Upper lobe of left lung (tissue), 4 donors: Measurements from ENCODE around the gene APOA4.

ENCODE experiments used
- POLR2A ChIP-seq, 4 donors: fragments of 450-650 bp; IDR thresholded peaks; one replicate each; pipeline ENCODE4 v1.5.1; 2016 to 2017; ENCODE audit warnings: antibody characterized with exemption in 4 of 4, mild to moderate bottlenecking in 2 of 4
- TF ChIP-seq, protein P1 (sequence below), 6 experiments: fragments of 450-650 bp in 4 of 6; fragments of 200-600 bp in 2 of 6; sonication (generic) in 2 of 6; IDR thresholded peaks; one replicate each; pipeline ENCODE4 v1.5.1; 2016 to 2019; ENCODE audit warnings: antibody characterized with exemption in 6 of 6

DNA sequence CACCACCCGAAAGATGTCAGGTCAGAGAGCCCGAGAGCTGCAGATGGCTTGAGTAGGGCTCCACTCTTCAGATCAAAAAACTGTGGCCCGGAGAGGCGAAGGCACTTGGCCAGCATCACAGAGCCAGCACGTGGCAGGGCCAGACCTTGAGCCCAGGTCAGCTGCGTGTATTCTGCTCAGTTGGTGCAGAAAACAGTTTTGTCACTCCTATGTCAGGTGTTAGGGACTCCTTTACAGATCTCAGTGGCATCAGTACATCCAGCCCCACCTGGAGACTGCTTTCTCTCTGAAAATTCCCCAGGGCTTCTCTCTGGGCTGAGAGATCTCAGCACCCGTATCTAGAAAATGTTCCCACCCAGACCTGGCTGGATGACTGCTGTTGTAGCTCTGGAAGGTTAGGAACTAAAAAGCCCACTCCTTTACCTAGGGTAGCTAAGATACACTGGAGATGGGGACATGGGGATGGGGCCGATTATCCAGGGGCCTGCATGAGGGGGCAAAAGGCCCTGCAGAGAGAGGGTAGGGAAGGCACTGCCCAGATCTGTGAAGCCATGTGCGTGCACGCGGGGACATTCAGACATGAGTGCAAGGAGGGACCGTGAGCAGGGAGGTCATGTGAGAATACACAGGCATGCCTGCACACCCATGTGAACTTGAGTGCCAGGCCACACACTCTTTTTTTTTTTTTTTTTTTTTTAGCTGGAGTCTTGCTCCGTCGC, 10.9 kb upstream of the APOA4 start:
- TF ChIP-seq, protein P1, sequence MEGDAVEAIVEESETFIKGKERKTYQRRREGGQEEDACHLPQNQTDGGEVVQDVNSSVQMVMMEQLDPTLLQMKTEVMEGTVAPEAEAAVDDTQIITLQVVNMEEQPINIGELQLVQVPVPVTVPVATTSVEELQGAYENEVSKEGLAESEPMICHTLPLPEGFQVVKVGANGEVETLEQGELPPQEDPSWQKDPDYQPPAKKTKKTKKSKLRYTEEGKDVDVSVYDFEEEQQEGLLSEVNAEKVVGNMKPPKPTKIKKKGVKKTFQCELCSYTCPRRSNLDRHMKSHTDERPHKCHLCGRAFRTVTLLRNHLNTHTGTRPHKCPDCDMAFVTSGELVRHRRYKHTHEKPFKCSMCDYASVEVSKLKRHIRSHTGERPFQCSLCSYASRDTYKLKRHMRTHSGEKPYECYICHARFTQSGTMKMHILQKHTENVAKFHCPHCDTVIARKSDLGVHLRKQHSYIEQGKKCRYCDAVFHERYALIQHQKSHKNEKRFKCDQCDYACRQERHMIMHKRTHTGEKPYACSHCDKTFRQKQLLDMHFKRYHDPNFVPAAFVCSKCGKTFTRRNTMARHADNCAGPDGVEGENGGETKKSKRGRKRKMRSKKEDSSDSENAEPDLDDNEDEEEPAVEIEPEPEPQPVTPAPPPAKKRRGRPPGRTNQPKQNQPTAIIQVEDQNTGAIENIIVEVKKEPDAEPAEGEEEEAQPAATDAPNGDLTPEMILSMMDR (IDR thresholded peaks at IDR 0.05), result no peak
- no peak for TF ChIP-seq POLR2A (IDR thresholded peaks at IDR 0.05)
